ENCODE data around the gene PCNX1. TPM values are rescaled to one million over a fixed set of nuclear protein-coding genes. Genes with fewer than 3 reads are reported as not detected.

PCNX1 gene
- total RNA-seq, 3 donors from 2014 or later = 26.4 to 30.8 (median 28.3) TPM

DNA sequence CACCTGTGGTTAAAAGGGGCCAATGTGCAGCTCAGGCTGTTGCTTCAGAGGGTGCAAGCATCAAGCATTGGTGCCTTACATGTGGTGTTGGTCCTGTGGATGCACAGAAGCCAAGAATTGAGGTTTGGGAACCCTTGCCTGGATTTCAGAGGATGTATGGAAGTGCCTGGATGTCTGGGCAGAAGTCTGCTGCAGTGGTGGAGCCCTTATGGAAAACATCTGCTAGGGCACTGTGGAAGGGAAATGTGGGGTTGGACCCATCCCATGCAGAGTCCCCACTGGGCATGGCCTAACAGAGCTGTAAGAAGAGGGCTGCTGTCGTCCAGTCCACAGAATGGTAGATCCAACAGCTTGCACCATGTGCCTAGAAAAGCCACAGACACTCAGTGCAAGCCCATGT lies 36.6 kb downstream of the PCNX1 start:
- Mint-ChIP-seq H3K4me1 (ENCODE audit: low read depth) (peaks cover 65% of the 10 kb centered on the region), H3K27me3 (ENCODE audit: low read depth) (no peaks in the 10 kb centered on the region)

DNA sequence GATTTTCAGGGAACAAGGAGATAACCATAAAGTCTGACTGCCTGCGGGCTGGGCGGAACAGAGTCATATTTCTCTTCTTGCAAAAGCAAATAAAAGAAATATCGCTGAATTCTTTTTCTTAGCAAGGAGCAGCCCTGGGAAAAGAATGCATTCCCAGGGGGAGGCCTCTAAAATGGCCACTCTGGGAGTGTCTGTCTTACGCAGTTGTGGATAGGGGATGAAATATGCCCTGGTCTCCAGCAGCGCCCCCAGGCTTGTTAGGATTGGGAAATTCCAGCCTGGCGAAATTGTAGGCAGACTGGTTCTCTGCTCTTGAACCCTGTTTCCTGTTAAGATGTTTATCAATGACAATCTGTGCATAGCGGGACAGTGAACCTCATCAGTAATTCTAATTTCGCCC lies 40.5 kb downstream of the PCNX1 start:
- DNase-seq (no peak), ATAC-seq (no peak)
- peaks cover 36% of the 10 kb centered on the region for H3K4me1 Mint-ChIP-seq (ENCODE audit: low read depth)
- no peak overlapping the region for H3K4me3 Mint-ChIP-seq
- peaks cover 50% of the 10 kb centered on the region for H3K36me3 Mint-ChIP-seq (ENCODE audit: insufficient read depth)
- H3K9me3 Mint-ChIP-seq = peaks cover 33% of the 10 kb centered on the region
- no peaks in the 10 kb centered on the region for H3K27me3 Mint-ChIP-seq (ENCODE audit: low read depth)

More for the DNA sequence above, 36.6 kb downstream of the PCNX1 start:
- DNase-seq (no peak), ATAC-seq (no peak)
- Mint-ChIP-seq H3K9me3 (peaks cover 59% of the 10 kb centered on the region), H3K4me3 (no peak overlapping the region), H3K36me3 (ENCODE audit: insufficient read depth) (peaks cover 61% of the 10 kb centered on the region)

DNA sequence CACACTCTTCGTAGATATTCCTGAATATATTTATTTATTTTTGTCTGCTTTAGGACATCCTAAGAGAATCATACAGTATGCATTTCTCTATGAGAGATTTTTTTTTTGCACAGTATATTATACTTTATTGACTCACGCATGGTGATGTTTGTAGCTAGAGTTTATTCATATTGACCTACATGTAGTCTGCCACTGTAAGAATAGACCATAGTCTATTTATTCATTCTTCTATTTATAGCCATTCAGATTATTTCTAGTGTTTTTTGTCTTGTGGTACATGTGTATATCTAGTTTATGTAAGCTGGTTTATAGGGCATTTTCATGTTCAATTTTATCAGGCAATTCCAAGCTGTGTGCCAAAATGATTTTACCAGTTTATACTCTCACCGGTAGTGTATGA lies 45.2 kb downstream of the PCNX1 start:
- Mint-ChIP-seq H3K4me1 (ENCODE audit: low read depth) (peaks cover 39% of the 10 kb centered on the region), H3K4me3 (no peak overlapping the region), H3K9me3 (peaks cover 8% of the 10 kb centered on the region), H3K27me3 (ENCODE audit: low read depth) (no peaks in the 10 kb centered on the region), H3K36me3 (ENCODE audit: insufficient read depth) (peaks cover 23% of the 10 kb centered on the region)
- DNase-seq = no peak
- ATAC-seq = no peak

DNA sequence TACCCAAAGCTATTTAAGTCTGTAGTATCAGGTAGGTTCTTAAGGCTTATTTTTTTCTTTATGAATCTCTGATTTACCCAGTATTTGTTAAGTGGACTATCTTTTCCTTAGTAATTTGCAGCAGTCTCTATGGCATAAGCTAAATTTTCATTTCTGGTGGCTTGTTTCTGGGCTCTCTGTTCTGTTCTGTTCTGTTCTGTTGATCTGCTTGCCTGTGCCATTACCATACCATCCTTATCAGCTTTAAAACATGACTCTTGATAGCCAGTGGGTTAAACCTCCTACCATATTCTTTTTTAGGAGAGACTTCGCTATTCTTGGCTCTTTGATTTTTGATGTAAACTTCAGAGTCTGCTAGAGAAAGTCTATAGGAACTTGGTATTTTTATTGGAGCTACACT lies 46.8 kb downstream of the PCNX1 start:
- H3K4me1 Mint-ChIP-seq (ENCODE audit: low read depth) = peaks cover 45% of the 10 kb centered on the region
- H3K9me3 Mint-ChIP-seq = no peaks in the 10 kb centered on the region
- peaks cover 18% of the 10 kb centered on the region for H3K36me3 Mint-ChIP-seq (ENCODE audit: insufficient read depth)
- no peak for ATAC-seq
- H3K4me3 Mint-ChIP-seq = no peak overlapping the region
- no peak for DNase-seq
- no peaks in the 10 kb centered on the region for H3K27me3 Mint-ChIP-seq (ENCODE audit: low read depth)

DNA sequence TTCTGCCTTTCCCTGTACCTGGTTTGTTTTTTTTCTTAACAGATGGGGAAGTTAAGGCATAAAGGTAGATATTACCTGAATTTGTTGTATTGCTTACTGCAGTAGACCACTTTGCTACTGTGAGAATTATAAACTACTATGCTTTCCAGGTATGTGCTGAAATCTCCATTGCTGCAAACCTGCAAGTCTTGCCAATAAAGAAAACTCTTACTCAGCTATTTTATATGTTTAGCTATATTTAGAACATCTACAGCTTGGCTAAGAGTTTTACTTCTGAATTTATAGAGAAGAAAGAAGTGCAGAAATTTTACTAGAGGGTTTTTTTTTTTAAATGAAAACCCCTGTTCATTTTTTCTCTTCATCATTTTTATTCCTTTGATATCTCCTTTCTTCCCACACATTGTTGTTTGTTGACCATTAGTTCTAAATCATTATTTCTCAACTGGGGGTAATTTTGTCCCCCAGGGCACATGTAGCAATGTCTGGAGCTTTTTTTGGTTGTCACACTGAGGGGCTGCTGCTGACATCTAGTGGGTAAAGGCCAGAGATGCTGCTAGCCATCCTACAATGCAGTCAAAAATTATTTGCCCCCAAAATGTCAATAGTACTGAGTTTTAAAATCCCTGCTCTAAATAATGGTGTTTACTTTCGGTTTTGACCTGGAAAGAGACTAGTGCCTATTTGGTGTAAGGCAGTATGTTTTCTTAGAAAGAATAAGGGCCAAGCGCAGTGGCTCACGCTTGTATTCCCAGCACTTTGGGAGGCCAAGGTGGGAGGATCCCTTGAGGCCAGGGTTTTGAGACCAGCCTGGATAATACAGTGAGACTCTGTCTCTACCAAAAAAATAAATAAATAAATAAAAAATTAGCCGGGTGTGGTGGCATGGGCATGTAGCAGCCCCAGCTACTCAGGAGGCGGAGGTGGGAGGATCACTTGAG lies 48.6 kb downstream of the PCNX1 start:
- ATAC-seq (peak; percentile 67 to 69), DNase-seq (peak; percentile 43)
- H3K9me3 Mint-ChIP-seq = no peaks in the 10 kb centered on the region
- peaks cover 44% of the 10 kb centered on the region for H3K4me1 Mint-ChIP-seq (ENCODE audit: low read depth)
- H3K36me3 Mint-ChIP-seq (ENCODE audit: insufficient read depth) = peaks cover 14% of the 10 kb centered on the region
- no peak overlapping the region for H3K4me3 Mint-ChIP-seq
- no peaks in the 10 kb centered on the region for H3K27me3 Mint-ChIP-seq (ENCODE audit: low read depth)

DNA sequence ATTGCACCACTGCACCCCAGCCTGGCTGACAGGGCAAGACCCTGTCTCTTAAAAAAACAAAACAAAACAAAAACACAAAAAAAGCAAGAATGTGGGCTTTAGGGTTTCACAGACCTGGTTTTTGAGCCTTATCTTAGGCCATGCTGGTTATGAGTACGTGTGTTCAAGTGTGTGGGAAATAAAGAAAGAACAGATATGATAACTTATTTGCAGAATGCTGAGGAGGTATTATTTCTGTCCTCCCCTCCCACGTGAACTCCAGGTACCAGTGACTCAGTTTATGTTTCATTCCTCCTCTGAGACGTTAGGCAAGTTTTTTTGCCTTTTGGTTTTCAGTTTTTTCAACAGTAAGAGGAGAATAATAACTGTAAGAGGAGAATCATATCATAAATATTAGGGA lies 49.3 kb downstream of the PCNX1 start:
- peak in 1 of 2 donors; percentile 32 for ATAC-seq
- Mint-ChIP-seq H3K4me3 (no peak overlapping the region), H3K36me3 (ENCODE audit: insufficient read depth) (peaks cover 14% of the 10 kb centered on the region), H3K27me3 (ENCODE audit: low read depth) (no peaks in the 10 kb centered on the region), H3K9me3 (no peaks in the 10 kb centered on the region), H3K4me1 (ENCODE audit: low read depth) (peaks cover 47% of the 10 kb centered on the region)
- DNase-seq = no peak

DNA sequence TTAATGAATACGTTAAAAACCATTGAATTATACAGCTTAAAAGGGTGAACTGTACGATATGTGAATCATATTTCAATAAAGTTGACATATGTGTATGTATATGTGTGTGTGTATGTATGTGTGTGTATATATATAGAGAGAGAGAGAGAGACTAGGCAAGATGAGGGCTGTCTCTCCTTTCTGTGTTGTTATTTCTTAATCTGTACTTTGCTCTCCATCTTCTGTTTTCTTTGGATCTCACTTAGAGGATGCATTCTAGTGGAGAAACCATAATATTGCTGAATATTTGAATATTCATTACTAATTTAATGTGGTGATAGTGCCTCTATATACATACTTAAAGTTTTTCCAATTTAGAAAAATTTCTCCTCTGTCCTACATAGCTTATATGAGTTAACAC lies 50.5 kb downstream of the PCNX1 start:
- H3K4me1 Mint-ChIP-seq (ENCODE audit: low read depth) = peaks cover 47% of the 10 kb centered on the region

DNA sequence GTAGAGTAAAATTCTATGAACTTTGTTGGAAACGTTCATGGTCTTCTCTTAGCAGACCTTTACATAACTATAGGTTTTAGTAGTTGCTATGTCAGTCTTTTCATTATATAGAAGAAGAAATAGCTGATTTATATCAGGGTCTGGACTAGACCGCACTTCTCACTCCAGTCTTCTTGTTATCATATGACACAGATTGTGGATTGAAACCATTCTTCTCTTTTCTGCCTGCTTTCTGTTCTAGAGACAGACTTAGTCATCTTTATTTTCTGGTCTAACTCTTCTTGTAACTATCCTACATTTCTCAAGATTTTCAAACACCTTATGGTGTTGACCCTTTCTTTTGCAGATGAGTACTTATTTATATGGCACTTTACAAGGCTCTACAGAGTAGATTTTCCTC lies 55.7 kb downstream of the PCNX1 start:
- DNase-seq (no peak), ATAC-seq (peak; percentile 56 to 60)
- Mint-ChIP-seq H3K27me3 (ENCODE audit: low read depth) (no peaks in the 10 kb centered on the region), H3K9me3 (no peaks in the 10 kb centered on the region), H3K4me1 (ENCODE audit: low read depth) (peaks cover 53% of the 10 kb centered on the region), H3K36me3 (ENCODE audit: insufficient read depth) (peaks cover 26% of the 10 kb centered on the region), H3K4me3 (no peak overlapping the region)

More for the DNA sequence above, 50.5 kb downstream of the PCNX1 start:
- Mint-ChIP-seq H3K4me3 (no peak overlapping the region), H3K36me3 (ENCODE audit: insufficient read depth) (peaks cover 15% of the 10 kb centered on the region), H3K27me3 (ENCODE audit: low read depth) (no peaks in the 10 kb centered on the region), H3K9me3 (no peaks in the 10 kb centered on the region)
- DNase-seq = no peak
- no peak for ATAC-seq

DNA sequence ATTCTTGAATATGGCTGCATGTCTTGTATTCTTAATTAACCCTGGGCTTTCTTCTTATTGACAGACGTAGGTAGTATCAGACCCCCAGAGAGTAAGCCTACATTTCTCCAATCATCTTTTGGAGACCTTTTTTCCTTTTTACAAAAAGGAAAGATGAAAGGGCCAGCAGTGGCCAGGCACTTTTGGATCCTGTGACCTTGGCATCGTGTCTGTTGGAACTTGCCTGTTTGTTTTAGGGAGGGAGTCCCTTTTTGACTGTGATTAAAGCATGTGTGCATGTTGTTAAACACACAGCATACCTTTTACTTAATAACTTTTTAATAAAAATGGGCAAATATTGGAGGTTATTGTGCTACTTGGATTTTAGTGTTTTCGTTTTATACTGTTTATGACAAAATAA lies 57.2 kb downstream of the PCNX1 start:
- Mint-ChIP-seq H3K9me3 (no peaks in the 10 kb centered on the region), H3K4me3 (no peak overlapping the region), H3K4me1 (ENCODE audit: low read depth) (peaks cover 62% of the 10 kb centered on the region), H3K36me3 (ENCODE audit: insufficient read depth) (peaks cover 28% of the 10 kb centered on the region), H3K27me3 (ENCODE audit: low read depth) (no peaks in the 10 kb centered on the region)
- DNase-seq (no peak), ATAC-seq (no peak)

DNA sequence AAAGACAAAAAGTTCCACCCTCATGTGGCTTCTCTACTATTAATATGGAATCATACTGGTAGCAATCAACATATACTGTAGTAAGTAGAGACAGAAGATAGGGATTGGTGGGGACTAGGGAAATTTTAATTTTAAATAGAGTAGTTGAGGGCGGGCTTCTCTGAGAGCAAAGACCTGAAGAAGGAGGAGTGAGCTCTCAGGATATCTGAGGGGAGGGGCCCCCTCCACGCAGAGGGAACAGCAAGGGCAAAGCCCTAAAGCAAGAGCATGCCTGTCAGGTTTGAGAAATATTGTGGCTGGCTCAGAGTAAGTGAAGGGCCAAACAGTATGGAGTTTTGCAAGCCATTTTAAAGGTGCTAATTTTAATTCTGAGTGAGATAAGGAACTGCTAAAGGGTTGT lies 64.3 kb downstream of the PCNX1 start:
- peaks cover 13% of the 10 kb centered on the region for H3K36me3 Mint-ChIP-seq (ENCODE audit: insufficient read depth)
- no peak overlapping the region for H3K4me3 Mint-ChIP-seq

DNA sequence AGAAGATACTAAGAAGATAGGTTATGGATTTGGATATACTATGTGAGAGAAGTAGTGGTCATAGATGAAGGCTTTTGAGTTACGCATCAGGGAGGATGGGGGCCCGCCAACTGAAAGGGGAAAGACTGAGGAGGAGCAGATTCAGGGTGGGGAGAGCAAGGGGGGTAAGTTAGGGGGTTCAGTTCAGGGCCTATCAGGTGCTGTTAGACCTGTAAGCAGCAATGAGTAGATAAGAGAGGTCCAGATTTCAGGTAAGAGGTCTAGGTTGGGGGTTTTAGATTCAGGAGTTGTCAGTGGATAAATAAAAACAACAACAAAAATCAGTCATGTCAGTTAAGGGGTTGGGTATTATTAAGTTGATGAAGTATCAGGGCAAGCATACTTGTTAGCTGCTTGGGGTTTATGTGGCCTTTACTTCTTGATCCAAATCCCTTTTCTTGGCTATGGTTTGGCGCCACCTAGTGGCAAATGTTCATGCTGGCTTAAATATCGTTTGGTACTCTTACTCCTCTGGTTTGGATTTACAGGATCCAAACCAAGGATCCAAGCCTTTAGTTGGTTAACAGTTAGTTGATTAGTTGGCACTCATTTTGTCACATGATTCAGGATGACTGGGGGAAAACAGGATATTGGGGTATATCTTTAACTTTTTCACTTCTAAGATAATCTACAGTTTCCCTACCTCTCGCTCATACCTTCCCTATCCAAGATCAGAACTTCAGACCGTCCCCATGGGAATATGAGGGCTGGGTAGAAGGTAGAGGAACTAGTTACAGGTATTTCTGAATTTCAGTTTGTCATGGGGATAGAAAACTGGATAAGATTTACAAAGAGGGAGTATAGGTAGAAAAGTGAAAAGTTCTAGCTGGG lies 65.1 kb downstream of the PCNX1 start:
- Mint-ChIP-seq H3K36me3 (ENCODE audit: insufficient read depth) (peaks cover 20% of the 10 kb centered on the region), H3K4me3 (no peak overlapping the region), H3K4me1 (ENCODE audit: low read depth) (peaks cover 42% of the 10 kb centered on the region), H3K9me3 (no peaks in the 10 kb centered on the region), H3K27me3 (ENCODE audit: low read depth) (no peaks in the 10 kb centered on the region)
- ATAC-seq (peak; percentile 83 to 86), DNase-seq (peak; percentile 85)

More for the DNA sequence above, 64.3 kb downstream of the PCNX1 start:
- H3K27me3 Mint-ChIP-seq (ENCODE audit: low read depth) = no peaks in the 10 kb centered on the region
- H3K9me3 Mint-ChIP-seq = no peaks in the 10 kb centered on the region
- DNase-seq = no peak
- peaks cover 46% of the 10 kb centered on the region for H3K4me1 Mint-ChIP-seq (ENCODE audit: low read depth)
- ATAC-seq = no peak

DNA sequence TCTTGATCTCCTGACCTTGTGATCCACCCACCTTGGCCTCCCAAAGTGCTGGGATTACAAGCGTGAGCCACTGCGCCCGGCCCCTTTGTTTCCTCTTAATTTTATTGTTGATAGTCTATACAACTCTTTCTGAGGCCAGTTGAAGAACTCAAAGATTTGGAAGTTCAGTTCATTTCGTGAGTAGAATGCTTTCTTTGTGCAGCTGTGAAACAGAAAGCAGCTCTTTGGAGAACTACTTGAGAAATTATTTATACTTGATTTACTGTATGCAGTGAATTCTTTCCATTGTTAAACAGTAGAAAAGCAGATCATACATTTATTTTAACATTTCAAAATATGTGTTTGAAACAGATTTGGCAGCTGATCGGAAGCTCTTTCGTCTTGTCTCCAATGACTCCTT lies 69.3 kb downstream of the PCNX1 start:
- Mint-ChIP-seq H3K27me3 (ENCODE audit: low read depth) (no peaks in the 10 kb centered on the region), H3K36me3 (ENCODE audit: insufficient read depth) (peaks cover 29% of the 10 kb centered on the region), H3K9me3 (no peaks in the 10 kb centered on the region), H3K4me3 (no peak overlapping the region), H3K4me1 (ENCODE audit: low read depth) (peaks cover 54% of the 10 kb centered on the region)
- ATAC-seq (no peak), DNase-seq (no peak)

DNA sequence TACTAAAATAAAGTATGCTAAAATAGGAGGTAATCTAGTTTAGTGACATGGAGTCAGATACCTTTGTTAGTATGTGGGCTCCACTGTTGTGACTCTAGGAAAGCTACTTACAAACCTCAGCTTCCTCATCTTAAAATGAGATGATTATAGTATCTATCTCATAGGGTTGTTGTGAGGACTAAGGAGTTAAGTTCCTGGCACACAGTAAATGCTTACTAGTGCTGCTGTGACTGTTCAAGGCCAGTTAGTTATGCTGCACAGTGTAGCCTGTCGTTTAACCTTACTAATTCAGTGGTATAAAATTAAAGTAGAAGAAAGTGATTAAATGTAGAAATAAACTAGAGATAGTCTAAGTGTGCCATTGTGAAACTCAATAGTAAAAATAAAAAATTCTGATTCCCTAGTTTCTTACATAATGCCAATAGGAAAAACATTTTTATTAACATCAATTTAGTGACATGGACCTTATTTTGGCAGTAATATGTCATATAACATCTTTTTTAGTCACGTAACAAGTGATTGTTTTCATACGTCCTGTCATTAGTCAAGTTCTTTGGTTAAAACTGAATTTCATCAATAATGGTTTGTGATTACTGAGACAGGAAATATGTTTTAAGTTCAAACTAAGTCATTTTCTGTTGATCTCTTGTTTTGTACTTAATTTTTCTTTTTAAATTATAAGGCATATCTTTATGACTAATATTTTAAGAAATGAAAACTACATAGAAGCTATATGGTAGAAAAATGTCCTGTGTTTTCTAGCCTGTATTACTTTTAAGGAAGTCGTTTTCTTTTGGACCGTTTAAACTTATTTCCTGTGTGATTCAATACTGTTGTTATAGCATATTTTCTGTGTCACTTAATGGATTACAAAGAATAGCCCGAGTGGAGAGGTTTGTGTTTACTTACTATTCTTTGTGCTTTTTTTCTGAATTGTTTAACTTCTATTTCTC lies 74.0 kb downstream of the PCNX1 start:
- H3K9me3 Mint-ChIP-seq = no peaks in the 10 kb centered on the region
- H3K4me1 Mint-ChIP-seq (ENCODE audit: low read depth) = peaks cover 55% of the 10 kb centered on the region
- no peak for DNase-seq
- peak overlapping the region; percentile 46 for H3K4me3 Mint-ChIP-seq
- peaks cover 24% of the 10 kb centered on the region for H3K36me3 Mint-ChIP-seq (ENCODE audit: insufficient read depth)
- H3K27me3 Mint-ChIP-seq (ENCODE audit: low read depth) = no peaks in the 10 kb centered on the region
- peak; percentile 53 to 75 for ATAC-seq
